ENCODE data around the gene PRICKLE1.

The PRICKLE1 gene

GRCh38 chr12:42486407-42486806, 103.1 kb downstream of the PRICKLE1 start:
- DNase-seq: no peak

- no peak for DNase-seq
These were observed 103.7 kb downstream of the PRICKLE1 start for GRCh38 chr12:42485823-42486222.

GRCh38 chr12:42484996-42485395, 104.5 kb downstream of the PRICKLE1 start:
- no peak for DNase-seq

- no peak for DNase-seq
These were observed 106.1 kb downstream of the PRICKLE1 start for GRCh38 chr12:42483521-42483790.

GRCh38 chr12:42482748-42483520, 106.6 kb downstream of the PRICKLE1 start:
- peak in 1 of 2 donors; percentile 8 for DNase-seq

- no peak for DNase-seq
These were observed 107.4 kb downstream of the PRICKLE1 start for GRCh38 chr12:42482041-42482747.

GRCh38 chr12:42481368-42481767, 108.2 kb downstream of the PRICKLE1 start:
- DNase-seq: no peak

- DNase-seq: no peak
These were observed 111.6 kb downstream of the PRICKLE1 start for GRCh38 chr12:42477941-42478340.

- DNase-seq: no peak
These were observed 114.4 kb downstream of the PRICKLE1 start for GRCh38 chr12:42475106-42475505.

GRCh38 chr12:42474391-42474790, 115.2 kb downstream of the PRICKLE1 start:
- no peak for DNase-seq

GRCh38 chr12:42473561-42473960, 116.0 kb downstream of the PRICKLE1 start:
- DNase-seq: no peak

- no peak for DNase-seq
These were observed 116.4 kb downstream of the PRICKLE1 start for GRCh38 chr12:42473130-42473529.

- no peak for DNase-seq
These were observed 117.2 kb downstream of the PRICKLE1 start for GRCh38 chr12:42472376-42472775.

- no peak for DNase-seq
These were observed 120.0 kb downstream of the PRICKLE1 start for GRCh38 chr12:42469355-42470175.

- DNase-seq: peak in 1 of 2 donors; percentile 14
These were observed 120.6 kb downstream of the PRICKLE1 start for GRCh38 chr12:42468921-42469320.

GRCh38 chr12:42468341-42468821, 121.2 kb downstream of the PRICKLE1 start:
- no peak for DNase-seq

- no peak for DNase-seq
These were observed 125.9 kb downstream of the PRICKLE1 start for GRCh38 chr12:42463671-42464070.

GRCh38 chr12:42462486-42462885, 127.1 kb downstream of the PRICKLE1 start:
- no peak for DNase-seq

GRCh38 chr12:42459336-42459847, 130.2 kb downstream of the PRICKLE1 start:
- no peak for DNase-seq

- DNase-seq: no peak
These were observed 131.0 kb downstream of the PRICKLE1 start for GRCh38 chr12:42458575-42458974.

GRCh38 chr12:42450248-42450647, 139.3 kb downstream of the PRICKLE1 start:
- no peak for DNase-seq

- DNase-seq: no peak
These were observed 140.7 kb downstream of the PRICKLE1 start for GRCh38 chr12:42448841-42449240.

GRCh38 chr12:42447371-42447786, 142.2 kb downstream of the PRICKLE1 start:
- no peak for DNase-seq
